Adrenal gland (tissue), 5 donors: ENCODE measurements around the gene FOXJ1.

Experiments used
- CTCF ChIP-seq, 6 experiments: fragments of 450-650 bp in 4 of 6; fragments of 200-600 bp in 2 of 6; sonication (generic) in 1 of 6; IDR thresholded peaks; 1 replicate in 5 of 6; 2 replicates in 1 of 6; pipeline versions ENCODE4 v1.5.1 to v1.8.0; 2016 to 2021; ENCODE audit warnings: antibody characterized with exemption in 6 of 6, mild to moderate bottlenecking in 2 of 6, moderate library complexity in 1 of 6
- POLR2A ChIP-seq, 2 donors: fragments of 450-650 bp; IDR thresholded peaks; one replicate each; pipeline ENCODE4 v1.6.1; 2017; ENCODE audit warnings: antibody characterized with exemption in 2 of 2, mild to moderate bottlenecking in 2 of 2, moderate library complexity in 1 of 2
- donor health status: DM: no; HTN: no; CAD: no.

- no peak for TF ChIP-seq POLR2A (IDR thresholded peaks at IDR 0.05)
- TF ChIP-seq CTCF (IDR thresholded peaks at IDR 0.05), result no peak
Measured at GRCh38 chr17:76131051-76131691, 9.9 kb downstream of the FOXJ1 start.
